Uterus (tissue), 2 donors: ENCODE data around the gene ST3GAL2.

Experiments used
- CTCF ChIP-seq, 4 experiments: fragments of 200-600 bp in 2 of 4; fragments of 450-650 bp in 2 of 4; sonication (generic) in 2 of 4; IDR thresholded peaks; one replicate each; pipeline ENCODE4 v1.5.1; 2016 to 2019; ENCODE audit warnings: antibody characterized with exemption in 4 of 4, mild to moderate bottlenecking in 2 of 4, moderate library complexity in 1 of 4
- POLR2A ChIP-seq, 2 donors: fragments of 450-650 bp; IDR thresholded peaks; one replicate each; pipeline ENCODE4 v1.6.1; 2016; ENCODE audit warnings: antibody characterized with exemption in 2 of 2, mild to moderate bottlenecking in 1 of 2, moderate library complexity in 1 of 2

DNA sequence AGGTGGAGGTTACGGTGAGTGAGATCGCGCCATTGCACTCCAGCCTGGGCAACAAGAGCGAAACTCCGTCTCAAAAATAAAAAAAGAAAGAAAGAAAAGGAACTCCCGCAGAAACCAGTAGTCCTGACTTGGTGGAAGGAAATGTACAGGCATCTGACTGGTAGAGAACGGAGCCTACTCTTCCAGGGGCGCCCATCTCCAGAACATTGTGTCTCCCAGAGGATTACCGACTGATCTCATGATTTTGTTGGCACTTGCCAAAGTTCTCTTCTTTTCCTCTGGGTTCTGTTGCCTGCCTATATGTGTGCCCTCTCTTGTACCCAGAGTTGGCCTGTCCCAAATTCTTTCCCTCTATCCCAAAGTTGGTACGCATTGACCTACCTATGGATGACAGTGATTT lies 68.0 kb downstream of the ST3GAL2 start:
- TF ChIP-seq CTCF (IDR thresholded peaks at IDR 0.05) (no peak), POLR2A (IDR thresholded peaks at IDR 0.05) (no peak)
